Ishikawa (cell line): ENCODE data around the gene ZNF778.
A peak's percentile ranks its signal among the peaks of the same experiment; 100 is the strongest.

Experiments
- CEBPB ChIP-seq: IDR thresholded peaks from 2 replicates; pipeline ENCODE4 v1.6.1; 2012
- CREB1 ChIP-seq: IDR thresholded peaks from 2 replicates; pipeline ENCODE4 v1.6.1; 2012; ENCODE audit warnings: low read depth
- EGR1 ChIP-seq: IDR thresholded peaks from 2 replicates; pipeline ENCODE4 v1.6.1; 2012
- EP300 ChIP-seq: IDR thresholded peaks from 2 replicates; pipeline ENCODE4 v1.6.1; 2012; ENCODE audit warnings: borderline replicate concordance
- FOXM1 ChIP-seq: IDR thresholded peaks from 2 replicates; pipeline ENCODE4 v1.6.1; 2012; ENCODE audit warnings: low read depth, borderline replicate concordance
- NFIC ChIP-seq: IDR thresholded peaks from 2 replicates; pipeline ENCODE4 v1.6.1; 2012
- RAD21 ChIP-seq: IDR thresholded peaks from 2 replicates; pipeline ENCODE4 v1.6.1; 2012; ENCODE audit warnings: low read depth
- TAF1 ChIP-seq: IDR thresholded peaks from 2 replicates; pipeline ENCODE4 v1.6.1; 2012; ENCODE audit warnings: low read depth, mild to moderate bottlenecking
- TCF12 ChIP-seq: IDR thresholded peaks from 2 replicates; pipeline ENCODE4 v1.6.1; 2012; ENCODE audit warnings: low read depth
- TEAD4 ChIP-seq: IDR thresholded peaks from 2 replicates; pipeline ENCODE4 v1.6.1; 2012
- YY1 ChIP-seq: IDR thresholded peaks from 2 replicates; pipeline ENCODE4 v1.6.1; 2012; ENCODE audit warnings: low read depth
- ZBTB7A ChIP-seq: IDR thresholded peaks from 2 replicates; pipeline ENCODE4 v1.6.1; 2012; ENCODE audit warnings: low read depth
- TF ChIP-seq, protein P1 (sequence below): IDR thresholded peaks from 2 replicates; pipeline ENCODE4 v1.6.1; 2012
- TF ChIP-seq, protein P2 (sequence below): IDR thresholded peaks from 2 replicates; pipeline ENCODE4 v1.6.1; 2012
- TF ChIP-seq, protein P3 (sequence below): IDR thresholded peaks from 2 replicates; pipeline ENCODE4 v1.6.1; 2012; ENCODE audit warnings: low read depth, mild to moderate bottlenecking

ZNF778 gene

DNA sequence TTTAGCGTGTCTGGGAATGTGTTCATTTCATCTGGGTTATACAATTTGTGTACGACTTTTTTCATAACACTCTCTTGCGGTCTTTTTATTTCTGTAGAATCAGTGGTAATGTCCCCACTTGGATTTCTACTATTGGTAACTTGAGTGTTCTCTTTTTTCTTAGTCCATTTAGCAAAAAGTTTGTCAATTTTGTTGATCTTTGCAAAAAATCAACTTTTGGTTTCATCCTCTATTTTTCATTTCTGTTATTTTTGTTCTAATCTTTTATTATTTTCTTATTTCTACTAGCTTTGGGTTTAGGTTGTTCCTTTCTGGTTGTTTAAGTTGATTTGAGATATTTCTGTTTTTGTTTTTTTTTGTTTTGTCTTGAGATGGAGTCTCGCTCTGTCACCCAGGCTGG is 9.5 kb upstream of the ZNF778 start:
- TF ChIP-seq, protein P1, sequence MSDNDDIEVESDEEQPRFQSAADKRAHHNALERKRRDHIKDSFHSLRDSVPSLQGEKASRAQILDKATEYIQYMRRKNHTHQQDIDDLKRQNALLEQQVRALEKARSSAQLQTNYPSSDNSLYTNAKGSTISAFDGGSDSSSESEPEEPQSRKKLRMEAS, result no peak
- TF ChIP-seq EP300 (no peak), YY1 (no peak), FOXM1 (no peak), CREB1 (no peak), TAF1 (no peak), ZBTB7A (no peak), RAD21 (no peak)
- TF ChIP-seq, protein P2, sequence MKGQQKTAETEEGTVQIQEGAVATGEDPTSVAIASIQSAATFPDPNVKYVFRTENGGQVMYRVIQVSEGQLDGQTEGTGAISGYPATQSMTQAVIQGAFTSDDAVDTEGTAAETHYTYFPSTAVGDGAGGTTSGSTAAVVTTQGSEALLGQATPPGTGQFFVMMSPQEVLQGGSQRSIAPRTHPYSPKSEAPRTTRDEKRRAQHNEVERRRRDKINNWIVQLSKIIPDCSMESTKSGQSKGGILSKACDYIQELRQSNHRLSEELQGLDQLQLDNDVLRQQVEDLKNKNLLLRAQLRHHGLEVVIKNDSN, result no peak

DNA sequence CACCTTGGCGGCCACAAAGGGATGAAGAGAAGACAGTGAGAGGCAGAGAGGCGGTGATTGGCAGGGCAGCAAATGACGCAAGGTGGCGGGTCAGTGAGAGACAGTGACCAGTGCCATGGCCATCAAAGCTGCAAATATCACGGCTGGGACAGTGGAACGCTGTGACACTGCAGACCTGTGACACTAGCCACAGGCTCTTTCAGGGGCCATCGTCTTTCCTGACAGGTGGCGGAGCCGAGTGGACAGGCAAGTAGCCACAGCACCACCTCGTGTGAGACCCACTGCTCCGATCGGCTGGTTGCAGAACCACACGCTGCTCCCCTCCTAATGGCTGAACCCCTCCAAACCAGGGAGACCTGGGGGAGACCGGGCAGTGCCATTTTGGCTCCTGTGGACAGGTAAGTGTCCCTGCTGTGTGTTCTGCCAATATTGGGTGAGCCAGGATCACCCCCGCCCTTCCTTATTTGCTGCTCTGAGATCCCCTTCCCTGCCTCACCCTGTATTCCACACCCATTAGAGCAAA is 7.9 kb upstream of the ZNF778 start:
- TF ChIP-seq NFIC (no peak), FOXM1 (no peak), EP300 (no peak)

DNA sequence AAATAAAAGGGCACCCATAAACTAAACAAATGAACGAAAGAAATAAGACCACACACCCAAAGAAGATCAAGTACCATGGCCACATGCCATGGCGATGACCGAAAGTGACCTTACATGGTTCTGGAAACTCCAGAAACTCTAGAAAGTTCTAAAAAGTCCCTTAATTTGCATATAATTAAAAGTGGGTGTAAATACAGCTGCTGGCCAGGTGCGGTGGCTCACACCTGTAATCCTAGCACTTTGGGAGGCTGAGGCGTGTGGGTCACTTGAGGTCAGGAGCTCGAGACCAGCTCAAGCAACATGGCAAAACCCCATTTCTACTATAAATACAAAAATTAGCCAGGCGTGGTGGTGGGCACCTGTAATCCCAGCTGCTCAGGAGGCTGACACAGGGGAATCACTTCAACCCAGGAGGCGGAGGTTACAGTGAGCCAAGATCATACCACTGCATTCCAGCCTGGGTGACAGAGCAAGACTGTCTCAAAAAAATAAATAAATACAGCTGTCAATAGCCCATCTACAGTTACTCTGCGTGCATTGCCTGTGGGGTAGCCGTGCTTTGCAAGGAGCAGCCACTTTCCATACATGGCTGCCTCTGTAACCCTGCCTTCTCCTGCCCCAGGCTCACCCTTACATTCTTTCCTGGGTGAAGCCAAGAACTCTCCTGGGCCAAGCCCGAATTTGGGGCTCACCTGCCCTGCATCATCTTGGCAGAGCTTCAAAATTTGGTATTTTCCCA is 7.2 kb upstream of the ZNF778 start:
- TF ChIP-seq NFIC (no peak), TEAD4 (no peak)

DNA sequence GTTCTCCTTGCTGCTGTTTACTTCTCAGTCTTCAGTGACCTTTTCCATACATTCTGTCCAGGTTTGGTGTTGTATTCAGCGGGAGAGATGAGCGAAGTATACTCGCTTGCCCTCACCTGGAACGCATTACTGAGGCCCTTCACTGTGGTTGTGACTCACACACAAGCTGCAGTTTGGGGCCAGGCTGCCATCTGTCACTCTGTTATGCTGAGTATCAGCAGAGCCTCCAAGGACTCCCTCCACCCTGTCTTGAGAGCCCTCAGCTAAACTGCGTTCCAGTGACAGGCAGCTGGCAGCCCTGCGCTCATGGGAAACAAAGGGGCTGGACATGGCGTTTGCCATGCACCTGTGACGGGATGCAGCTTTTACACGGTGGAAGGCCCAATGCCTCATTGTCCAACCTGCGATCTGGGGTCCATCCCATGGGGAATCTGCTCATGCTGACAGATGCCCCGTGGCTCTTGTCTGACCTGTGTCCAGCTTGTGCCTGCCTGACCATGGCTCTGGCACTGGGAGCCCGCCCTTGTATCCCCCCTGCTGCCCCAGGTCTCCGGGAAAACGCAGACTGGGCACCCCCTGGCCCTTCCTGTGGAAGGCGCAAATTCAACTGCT is 6.5 kb upstream of the ZNF778 start:
- TF ChIP-seq, protein P1, result no peak
- TF ChIP-seq EGR1 (no peak), CREB1 (no peak), ZBTB7A (no peak)
- TF ChIP-seq, protein P3, sequence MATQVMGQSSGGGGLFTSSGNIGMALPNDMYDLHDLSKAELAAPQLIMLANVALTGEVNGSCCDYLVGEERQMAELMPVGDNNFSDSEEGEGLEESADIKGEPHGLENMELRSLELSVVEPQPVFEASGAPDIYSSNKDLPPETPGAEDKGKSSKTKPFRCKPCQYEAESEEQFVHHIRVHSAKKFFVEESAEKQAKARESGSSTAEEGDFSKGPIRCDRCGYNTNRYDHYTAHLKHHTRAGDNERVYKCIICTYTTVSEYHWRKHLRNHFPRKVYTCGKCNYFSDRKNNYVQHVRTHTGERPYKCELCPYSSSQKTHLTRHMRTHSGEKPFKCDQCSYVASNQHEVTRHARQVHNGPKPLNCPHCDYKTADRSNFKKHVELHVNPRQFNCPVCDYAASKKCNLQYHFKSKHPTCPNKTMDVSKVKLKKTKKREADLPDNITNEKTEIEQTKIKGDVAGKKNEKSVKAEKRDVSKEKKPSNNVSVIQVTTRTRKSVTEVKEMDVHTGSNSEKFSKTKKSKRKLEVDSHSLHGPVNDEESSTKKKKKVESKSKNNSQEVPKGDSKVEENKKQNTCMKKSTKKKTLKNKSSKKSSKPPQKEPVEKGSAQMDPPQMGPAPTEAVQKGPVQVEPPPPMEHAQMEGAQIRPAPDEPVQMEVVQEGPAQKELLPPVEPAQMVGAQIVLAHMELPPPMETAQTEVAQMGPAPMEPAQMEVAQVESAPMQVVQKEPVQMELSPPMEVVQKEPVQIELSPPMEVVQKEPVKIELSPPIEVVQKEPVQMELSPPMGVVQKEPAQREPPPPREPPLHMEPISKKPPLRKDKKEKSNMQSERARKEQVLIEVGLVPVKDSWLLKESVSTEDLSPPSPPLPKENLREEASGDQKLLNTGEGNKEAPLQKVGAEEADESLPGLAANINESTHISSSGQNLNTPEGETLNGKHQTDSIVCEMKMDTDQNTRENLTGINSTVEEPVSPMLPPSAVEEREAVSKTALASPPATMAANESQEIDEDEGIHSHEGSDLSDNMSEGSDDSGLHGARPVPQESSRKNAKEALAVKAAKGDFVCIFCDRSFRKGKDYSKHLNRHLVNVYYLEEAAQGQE, result no peak

DNA sequence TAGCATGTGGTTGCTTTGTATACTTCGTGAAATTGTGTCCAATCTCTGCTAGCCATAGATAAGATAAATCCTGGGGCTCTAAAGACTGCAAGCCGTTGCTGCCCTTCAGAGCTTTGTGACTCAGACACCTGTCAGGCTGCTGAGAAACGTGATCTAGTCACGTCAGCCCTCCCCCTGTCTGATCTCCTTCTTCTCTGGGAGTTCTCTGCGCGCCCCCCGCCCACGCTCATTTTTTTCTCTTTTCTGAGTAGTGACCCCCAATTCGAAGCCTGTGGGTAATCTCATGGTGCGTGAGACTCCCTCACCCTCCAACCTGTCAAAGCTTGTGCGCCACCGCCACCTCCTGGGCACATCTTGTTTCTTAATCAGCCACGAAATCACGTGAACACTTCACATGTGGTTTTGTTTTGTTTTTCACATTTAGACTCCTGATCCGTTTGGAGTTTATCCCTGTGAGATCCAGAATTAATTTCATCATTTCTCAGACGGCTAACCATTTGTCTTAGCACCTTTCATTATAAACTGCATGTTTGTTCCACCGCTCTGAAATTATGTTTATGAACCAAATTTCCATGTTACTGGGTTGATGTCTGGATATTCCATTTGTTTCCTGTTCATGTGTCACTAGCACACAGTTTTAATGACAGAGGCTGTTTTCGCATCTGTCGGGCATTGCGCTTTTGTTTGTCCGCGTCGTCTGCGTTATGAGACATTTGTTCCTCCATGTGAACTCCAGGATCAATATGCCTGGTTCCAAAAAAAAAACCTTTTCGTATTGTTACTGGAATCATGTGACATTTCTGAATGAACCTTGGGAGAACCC is 977 bp upstream of the ZNF778 start:
- TF ChIP-seq ZBTB7A (no peak), RAD21 (peak; percentile 90), CEBPB (no peak), YY1 (no peak), CREB1 (no peak), FOXM1 (no peak), EGR1 (no peak), NFIC (no peak), TAF1 (no peak), TEAD4 (no peak), TCF12 (no peak), EP300 (no peak)
- TF ChIP-seq, protein P1, result peak; percentile 89
- TF ChIP-seq, protein P3, result no peak
- TF ChIP-seq, protein P2, result peak; percentile 93

DNA sequence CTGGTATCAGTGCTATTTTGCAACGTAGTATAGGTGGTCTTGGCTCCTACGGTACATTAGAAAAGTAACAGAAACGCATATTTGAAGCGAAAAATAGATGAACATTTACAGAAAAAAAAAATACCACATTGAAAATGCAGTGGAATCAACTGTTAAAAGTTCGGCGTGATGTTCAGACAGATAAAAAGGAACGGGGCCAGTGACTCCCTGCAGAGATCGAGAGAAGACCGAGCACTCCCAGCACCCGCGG is 440 bp upstream of the ZNF778 start:
- TF ChIP-seq, protein P1, result no peak
- no peak for TF ChIP-seq TCF12
- TF ChIP-seq RAD21, result no peak
- no peak for TF ChIP-seq EGR1
- TF ChIP-seq, protein P2, result no peak
- no peak for TF ChIP-seq CREB1
- TF ChIP-seq EP300, result no peak
- TF ChIP-seq TEAD4, result no peak
- TF ChIP-seq, protein P3, result no peak
- TF ChIP-seq CEBPB, result no peak
